ENCODE measurements around the gene ITGBL1. TPM values are rescaled to one million over a fixed set of nuclear protein-coding genes. Genes with fewer than 3 reads are reported as not detected.

ITGBL1 gene
- total and polyA plus RNA-seq, 2 experiments from 2014 or later: 0.29 TPM; not detected in 1

GRCh38 chr13:101521371-101521770 is 68.9 kb downstream of the ITGBL1 start:
- Mint-ChIP-seq H3K36me3 (ENCODE audit: low read depth) (no peaks in the 10 kb centered on the region), H3K4me1 (peaks cover 10% of the 10 kb centered on the region; the same call in 2 of the 3 replicates), H3K27me3 (ENCODE audit: insufficient read depth, low read depth, poor library complexity) (no peaks in the 10 kb centered on the region), H3K9me3 (no peaks in the 10 kb centered on the region; the same call in 2 of the 3 replicates), H3K27ac (no peak overlapping the region), H3K4me3 (no peak overlapping the region)
- Histone ChIP-seq H3K27ac (ENCODE audit: low read depth) (no peak overlapping the region), H2AFZ (no peak overlapping the region), H3K36me3 (ENCODE audit: insufficient read depth) (no peaks in the 10 kb centered on the region), H3K79me2 (replicated peaks; ENCODE audit: insufficient read depth) (no peaks in the 10 kb centered on the region), H3F3A (replicated peaks; ENCODE audit: low read depth) (no peaks in the 10 kb centered on the region), H3K27me3 (ENCODE audit: insufficient read depth) (no peaks in the 10 kb centered on the region), H4K20me1 (replicated peaks; ENCODE audit: insufficient read depth) (no peaks in the 10 kb centered on the region), H3K4me3 (no peak overlapping the region), H3K9me2 (ENCODE audit: insufficient read depth) (no peaks in the 10 kb centered on the region), H3K4me1 (ENCODE audit: insufficient read depth) (peaks cover 4% of the 10 kb centered on the region; the same call in 1 of the 2 replicates), H3K4me2 (no peak overlapping the region)
- TF ChIP-seq EZH2 (IDR thresholded peaks at IDR 0.05; ENCODE audit: low read depth, unreplicated experiment): no peak
- TF ChIP-seq ZNF462 (CRISPR knock-in tag; IDR thresholded peaks at IDR 0.05): no peak
- no peak for TF ChIP-seq REST (IDR thresholded peaks at IDR 0.05; ENCODE audit: unreplicated experiment)
- DNase-seq (ENCODE audit: low spot score) (no peak), ATAC-seq (no peak)

All from GM23338 (cell line).